MM.1S (cell line): ENCODE data around the gene GEMIN8.

ENCODE experiments used
- DNase-seq: peaks from one replicate; pipeline ENCODE4 v3.0.0-alpha.2; 2015
- H2AFZ ChIP-seq: fragments of 300-600 bp; sonication (generic); 2 replicates; pipeline ENCODE4 v1.6.0; 2016; ENCODE audit warnings: antibody characterized with exemption, low read length
- H3F3A ChIP-seq: fragments of 300-600 bp; sonication (generic); 2 replicates; pipeline ENCODE4 v1.6.1; 2016; ENCODE audit warnings: mild to moderate bottlenecking, antibody characterized with exemption, low read length, moderate library complexity, mixed read lengths; ENCODE audit not compliant: insufficient read depth
- H3K27ac ChIP-seq: fragments of 300-600 bp; sonication (generic); 2 replicates; pipeline ENCODE4 v1.5.1; 2016; ENCODE audit warnings: mild to moderate bottlenecking, low read length
- H3K27me3 ChIP-seq: fragments of 300-600 bp; sonication (generic); replicated peaks from 2 replicates; pipeline ENCODE4 v1.6.0; 2016; ENCODE audit warnings: low read length; ENCODE audit not compliant: insufficient read depth
- H3K36me3 ChIP-seq: fragments of 300-600 bp; sonication (generic); replicated peaks from 2 replicates; pipeline ENCODE4 v1.6.1; 2016; ENCODE audit warnings: mild to moderate bottlenecking, low read length, mixed read lengths; ENCODE audit not compliant: insufficient read depth
- H3K4me1 ChIP-seq: fragments of 300-600 bp; sonication (generic); 2 replicates; pipeline ENCODE4 v1.6.1; 2016; ENCODE audit warnings: low read length, mixed read lengths
- H3K4me2 ChIP-seq: fragments of 300-600 bp; sonication (generic); 2 replicates; pipeline ENCODE4 v1.6.0; 2016; ENCODE audit warnings: low read depth, low read length
- H3K4me3 ChIP-seq: fragments of 300-600 bp; sonication (generic); 2 replicates; pipeline ENCODE4 v1.5.1; 2016; ENCODE audit warnings: low read length, mixed read lengths
- H3K79me2 ChIP-seq: fragments of 300-600 bp; sonication (generic); 2 replicates; pipeline ENCODE4 v1.6.1; 2016; ENCODE audit warnings: mixed run types, low read length, mixed read lengths
- H3K9ac ChIP-seq: fragments of 300-600 bp; sonication (generic); 2 replicates; pipeline ENCODE4 v1.6.1; 2016; ENCODE audit warnings: low read length, mixed read lengths
- H3K9me2 ChIP-seq: fragments of 300-600 bp; sonication (generic); replicated peaks from 2 replicates; pipeline ENCODE4 v1.6.1; 2016; ENCODE audit warnings: mild to moderate bottlenecking, low read length, mixed read lengths; ENCODE audit not compliant: insufficient read depth
- H3K9me3 ChIP-seq: fragments of 300-600 bp; sonication (generic); replicated peaks from 2 replicates; pipeline ENCODE4 v1.6.1; 2016; ENCODE audit warnings: mild to moderate bottlenecking, low read length, mixed read lengths; ENCODE audit not compliant: insufficient read depth
- H4K20me1 ChIP-seq: fragments of 300-600 bp; sonication (generic); 2 replicates; pipeline ENCODE4 v1.6.1; 2016; ENCODE audit warnings: mild to moderate bottlenecking, low read length, moderate library complexity, mixed read lengths; ENCODE audit not compliant: insufficient read depth
- EZH2 ChIP-seq: fragments of 300-600 bp; sonication (generic); optimal IDR thresholded peaks from 2 replicates; pipeline ENCODE3; 2017; ENCODE audit warnings: low read depth, mild to moderate bottlenecking, antibody characterized with exemption, low read length, mixed read lengths
- EZH2phosphoT487 ChIP-seq: fragments of 300-600 bp; sonication (generic); IDR thresholded peaks from 2 replicates; pipeline ENCODE4 v1.6.1; 2018; ENCODE audit warnings: antibody characterized with exemption, low read length
- TF ChIP-seq, protein P1 (sequence below): fragments of 300-600 bp; sonication (generic); IDR thresholded peaks from 2 replicates; pipeline ENCODE4 v1.5.1; 2016; ENCODE audit warnings: antibody characterized with exemption, low read length, mixed read lengths

The GEMIN8 gene

DNA sequence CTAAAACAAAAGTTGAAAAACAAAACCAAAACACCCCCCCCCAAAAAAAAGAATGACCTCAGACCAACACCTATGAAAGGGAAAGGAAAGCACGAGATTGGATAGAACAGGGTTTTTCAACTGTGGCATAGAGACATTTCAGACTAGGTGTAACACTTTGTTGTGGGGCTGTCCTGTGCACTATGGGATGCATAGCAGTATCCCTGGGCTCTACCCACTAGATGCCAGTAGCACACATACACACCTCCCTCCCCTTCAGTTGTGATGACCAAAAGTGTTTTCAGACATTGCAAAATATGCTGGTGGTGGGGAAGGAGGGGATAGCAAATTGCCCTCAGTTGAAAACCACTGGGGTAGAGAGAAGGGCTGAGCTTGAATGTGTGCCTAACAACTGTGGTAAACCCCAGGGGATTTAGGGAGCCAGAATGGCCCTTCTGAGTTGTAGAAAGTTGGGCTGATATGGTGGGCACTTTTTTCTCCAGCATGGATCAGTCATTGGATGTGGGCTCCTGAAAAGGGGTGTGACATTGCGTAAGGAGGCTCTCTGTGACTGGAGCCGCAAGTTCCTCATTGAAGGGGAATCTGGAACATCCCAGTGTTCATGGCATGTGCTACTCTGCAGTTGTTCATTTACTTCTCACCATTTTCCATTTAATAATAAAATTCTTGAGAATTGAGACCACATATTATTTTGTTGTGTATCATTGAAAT lies 8.8 kb upstream of the GEMIN8 start:
- Histone ChIP-seq H3K9ac (no peak overlapping the region), H3K36me3 (no peaks in the 10 kb centered on the region), H3K9me3 (no peaks in the 10 kb centered on the region), H3K27ac (no peak overlapping the region), H4K20me1 (no peaks in the 10 kb centered on the region), H3K4me1 (peaks cover 4% of the 10 kb centered on the region; the same call in 1 of the 2 replicates), H3K9me2 (no peaks in the 10 kb centered on the region), H3K27me3 (no peaks in the 10 kb centered on the region), H3K4me2 (no peak overlapping the region), H3F3A (no peaks in the 10 kb centered on the region), H3K79me2 (no peaks in the 10 kb centered on the region), H2AFZ (no peak overlapping the region), H3K4me3 (no peak overlapping the region)
- no peak for DNase-seq
- no peak for TF ChIP-seq EZH2
- TF ChIP-seq EZH2phosphoT487, result no peak
- TF ChIP-seq, protein P1, sequence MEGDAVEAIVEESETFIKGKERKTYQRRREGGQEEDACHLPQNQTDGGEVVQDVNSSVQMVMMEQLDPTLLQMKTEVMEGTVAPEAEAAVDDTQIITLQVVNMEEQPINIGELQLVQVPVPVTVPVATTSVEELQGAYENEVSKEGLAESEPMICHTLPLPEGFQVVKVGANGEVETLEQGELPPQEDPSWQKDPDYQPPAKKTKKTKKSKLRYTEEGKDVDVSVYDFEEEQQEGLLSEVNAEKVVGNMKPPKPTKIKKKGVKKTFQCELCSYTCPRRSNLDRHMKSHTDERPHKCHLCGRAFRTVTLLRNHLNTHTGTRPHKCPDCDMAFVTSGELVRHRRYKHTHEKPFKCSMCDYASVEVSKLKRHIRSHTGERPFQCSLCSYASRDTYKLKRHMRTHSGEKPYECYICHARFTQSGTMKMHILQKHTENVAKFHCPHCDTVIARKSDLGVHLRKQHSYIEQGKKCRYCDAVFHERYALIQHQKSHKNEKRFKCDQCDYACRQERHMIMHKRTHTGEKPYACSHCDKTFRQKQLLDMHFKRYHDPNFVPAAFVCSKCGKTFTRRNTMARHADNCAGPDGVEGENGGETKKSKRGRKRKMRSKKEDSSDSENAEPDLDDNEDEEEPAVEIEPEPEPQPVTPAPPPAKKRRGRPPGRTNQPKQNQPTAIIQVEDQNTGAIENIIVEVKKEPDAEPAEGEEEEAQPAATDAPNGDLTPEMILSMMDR, result no peak

DNA sequence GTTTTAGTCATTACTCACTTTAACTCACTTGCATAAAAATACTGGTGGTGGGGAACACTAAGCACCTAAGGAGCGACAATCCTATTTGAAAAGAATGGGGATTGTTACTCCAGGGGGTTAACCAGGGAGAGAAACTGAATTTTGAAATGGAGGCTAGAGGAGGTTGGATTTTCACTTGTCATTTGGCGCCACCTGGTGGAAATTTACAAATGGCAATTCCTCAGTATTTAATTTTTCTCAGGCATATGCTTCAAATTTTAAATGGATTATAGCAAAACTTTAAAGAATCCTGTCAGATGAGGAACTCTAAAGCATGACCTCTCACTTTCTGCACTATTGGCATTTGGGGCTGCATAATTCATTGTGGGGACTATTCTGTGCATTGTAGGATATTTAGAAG lies 2.7 kb upstream of the GEMIN8 start:
- no peak overlapping the region for H3K9ac ChIP-seq

DNA sequence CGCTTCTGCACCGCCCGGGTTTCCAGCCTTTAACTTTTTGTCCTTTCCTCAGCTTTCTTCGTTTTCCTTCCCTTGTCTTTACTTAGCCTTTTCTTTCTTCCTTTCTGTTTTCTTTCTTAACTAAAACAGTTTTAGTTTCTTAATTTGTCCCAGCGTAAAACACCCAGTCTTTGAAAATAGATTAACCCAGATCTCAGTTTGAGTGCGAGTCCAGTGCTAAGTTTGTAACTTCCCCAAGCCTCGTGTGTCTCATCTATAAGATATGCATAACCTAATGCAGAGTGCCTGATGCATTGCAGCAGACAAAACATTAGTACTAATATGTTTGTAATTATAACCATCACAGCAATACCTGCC lies 460 bp upstream of the GEMIN8 start:
- H2AFZ ChIP-seq, result peak overlapping the region; percentile 53; the same call in 1 of the 2 replicates
- H3F3A ChIP-seq, result 0 out of 2 replicates have a peak, but pooled peaks cover 5% of the 10 kb centered on the region
- DNase-seq, result no peak
- H3K9me3 ChIP-seq, result no peaks in the 10 kb centered on the region
- H4K20me1 ChIP-seq, result no peaks in the 10 kb centered on the region
- no peaks in the 10 kb centered on the region for H3K9me2 ChIP-seq
- peak overlapping the region; percentile 93 for H3K9ac ChIP-seq
- no peak for TF ChIP-seq EZH2
- no peak for TF ChIP-seq EZH2phosphoT487
- TF ChIP-seq, protein P1, result no peak
- H3K4me3 ChIP-seq, result peak overlapping the region; percentile 68
- no peaks in the 10 kb centered on the region for H3K36me3 ChIP-seq
- H3K79me2 ChIP-seq, result peaks cover 36% of the 10 kb centered on the region
- H3K4me2 ChIP-seq, result peak overlapping the region; percentile 70
- peak overlapping the region; percentile 74 for H3K27ac ChIP-seq
- no peaks in the 10 kb centered on the region for H3K27me3 ChIP-seq
- H3K4me1 ChIP-seq, result peaks cover 16% of the 10 kb centered on the region

More for the DNA sequence above, 2.7 kb upstream of the GEMIN8 start:
- H3K27me3 ChIP-seq, result no peaks in the 10 kb centered on the region
- H3F3A ChIP-seq, result 0 out of 2 replicates have a peak, but pooled peaks cover 5% of the 10 kb centered on the region
- no peak overlapping the region for H3K27ac ChIP-seq
- H3K79me2 ChIP-seq, result peaks cover 20% of the 10 kb centered on the region
- no peak for TF ChIP-seq EZH2phosphoT487
- TF ChIP-seq, protein P1, result peak; percentile 53
- H3K9me3 ChIP-seq, result no peaks in the 10 kb centered on the region
- H2AFZ ChIP-seq, result no peak overlapping the region
- no peaks in the 10 kb centered on the region for H3K36me3 ChIP-seq
- no peaks in the 10 kb centered on the region for H3K9me2 ChIP-seq
- no peak overlapping the region for H3K4me3 ChIP-seq
- H3K4me1 ChIP-seq, result peaks cover 11% of the 10 kb centered on the region
- H4K20me1 ChIP-seq, result no peaks in the 10 kb centered on the region
- no peak overlapping the region for H3K4me2 ChIP-seq
- peak; percentile 33 for DNase-seq
